ENCODE measurements around the gene SUMO1. TPM values are rescaled to one million over a fixed set of nuclear protein-coding genes. Genes with fewer than 3 reads are reported as not detected.

Gene SUMO1
- total RNA-seq, 4 donors from 2014 or later, result 91.0 to 121 (median 102) TPM

GRCh38 chr2:202172439-202173211 lies 65.8 kb downstream of the SUMO1 start:
- Histone ChIP-seq H3K36me3 (no peaks in the 10 kb centered on the region), H3K4me1 (peaks cover 0 to 3% of the 10 kb centered on the region in 2 donors), H3K27me3 (peaks cover 5% of the 10 kb centered on the region), H3K9me3 (no peaks in the 10 kb centered on the region), H3K27ac (no peak overlapping the region), H3K4me3 (replicated peaks in 1 of 3) (no peak overlapping the region)
- 69% methylated on average over 6 of the region's 6 CpGs for WGBS, 2 donors
- DNase-seq, result no peak
- intact Hi-C loops (cut with DNase I), result no loop called here
- TF ChIP-seq POLR2A (IDR thresholded peaks at IDR 0.05), result no peak
- no peak for TF ChIP-seq CTCF (IDR thresholded peaks at IDR 0.05)

GRCh38 chr2:202171241-202171825 lies 67.1 kb downstream of the SUMO1 start:
- WGBS, 2 donors, result 14 to 17% methylated on average over 23 to 30 of the region's 32 CpGs
- no peak overlapping the region for H3K4me3 ChIP-seq (replicated peaks in 1 of 3)

GRCh38 chr2:202169832-202170424 lies 68.5 kb downstream of the SUMO1 start:
- Histone ChIP-seq H3K4me1 (peaks cover 0 to 3% of the 10 kb centered on the region in 2 donors), H3K4me3 (replicated peaks in 1 of 3) (no peak overlapping the region), H3K9me3 (no peaks in the 10 kb centered on the region), H3K27me3 (peaks cover 5% of the 10 kb centered on the region), H3K36me3 (no peaks in the 10 kb centered on the region), H3K27ac (no peak overlapping the region)
- DNase-seq, result no peak
- 89 to 93% methylated on average over 8 of the region's 8 CpGs for WGBS, 2 donors
- intact Hi-C loops (cut with DNase I), result no loop called here
- TF ChIP-seq CTCF (IDR thresholded peaks at IDR 0.05), result no peak

More at GRCh38 chr2:202171241-202171825, 67.1 kb downstream of the SUMO1 start:
- no peak for TF ChIP-seq CTCF (IDR thresholded peaks at IDR 0.05)
- no peak for TF ChIP-seq POLR2A (IDR thresholded peaks at IDR 0.05)
- no peaks in the 10 kb centered on the region for H3K9me3 ChIP-seq
- peak in 1 of 2 donors; percentile 5 for DNase-seq
- H3K27ac ChIP-seq, result no peak overlapping the region
- H3K27me3 ChIP-seq, result peaks cover 5% of the 10 kb centered on the region
- intact Hi-C loops (cut with DNase I), result no loop called here
- no peaks in the 10 kb centered on the region for H3K36me3 ChIP-seq
- peaks cover 0 to 3% of the 10 kb centered on the region in 2 donors for H3K4me1 ChIP-seq

- no peak overlapping the region for H3K27ac ChIP-seq
- intact Hi-C loops (cut with DNase I), result no loop called here
- no peaks in the 10 kb centered on the region for H3K9me3 ChIP-seq
- peaks cover 5% of the 10 kb centered on the region for H3K27me3 ChIP-seq
- no peaks in the 10 kb centered on the region for H3K36me3 ChIP-seq
- TF ChIP-seq CTCF (IDR thresholded peaks at IDR 0.05) (no peak), POLR2A (IDR thresholded peaks at IDR 0.05) (no peak)
- no peak overlapping the region for H3K4me3 ChIP-seq (replicated peaks in 1 of 3)
- peaks cover 0 to 3% of the 10 kb centered on the region in 2 donors for H3K4me1 ChIP-seq
- DNase-seq, result no peak
Observed at GRCh38 chr2:202169131-202169530, 69.3 kb downstream of the SUMO1 start.

- intact Hi-C loops (cut with DNase I), result no loop called here
- Histone ChIP-seq H3K4me3 (replicated peaks in 1 of 3) (no peak overlapping the region), H3K4me1 (no peaks in the 10 kb centered on the region), H3K9me3 (no peaks in the 10 kb centered on the region), H3K27ac (no peak overlapping the region), H3K27me3 (no peaks in the 10 kb centered on the region), H3K36me3 (no peaks in the 10 kb centered on the region)
- DNase-seq, result no peak
- TF ChIP-seq POLR2A (IDR thresholded peaks at IDR 0.05), result no peak
- TF ChIP-seq CTCF (IDR thresholded peaks at IDR 0.05), result no peak
- WGBS, 2 donors, result 81 to 87% methylated on average over 1 of the region's 1 CpG
Observed at GRCh38 chr2:202165945-202166344, 72.5 kb downstream of the SUMO1 start.
